Left kidney (tissue), 8 donors: ENCODE results near the gene CGB3. TPM values are rescaled to one million over a fixed set of nuclear protein-coding genes. Genes with fewer than 3 reads are reported as not detected.
"Not testable (repeated sequence)": the region's sequence is repeated elsewhere in the genome, so short reads cannot be mapped to it uniquely, and the experiment has no call there.

ENCODE experiments used
- DNase-seq: peaks from one replicate; pipeline ENCODE4 v3.0.0-alpha.2; 2013
- long read RNA-seq, 8 donors: transcript quantifications; one replicate each; lab custom pipeline, GENCODE V29; 2026
- polyA plus RNA-seq: library from polyadenylated mRNA; unstranded; fragments of 120-200 nt; gene quantifications from one replicate; pipeline ENCODE4 v1.2.1, GENCODE V29; 2013; ENCODE audit not compliant: insufficient read length

Gene CGB3
- polyA plus RNA-seq, result not detected
- long read RNA-seq, donor 1, result 0 reads
- long read RNA-seq, donor 2, result 0 reads
- long read RNA-seq, donor 3, result 0 reads
- long read RNA-seq, donor 4, result 0 reads
- long read RNA-seq, donor 5, result 0 reads
- long read RNA-seq, donor 6, result 0 reads
- long read RNA-seq, donor 7, result 0 reads
- long read RNA-seq, donor 8, result 0 reads

DNA sequence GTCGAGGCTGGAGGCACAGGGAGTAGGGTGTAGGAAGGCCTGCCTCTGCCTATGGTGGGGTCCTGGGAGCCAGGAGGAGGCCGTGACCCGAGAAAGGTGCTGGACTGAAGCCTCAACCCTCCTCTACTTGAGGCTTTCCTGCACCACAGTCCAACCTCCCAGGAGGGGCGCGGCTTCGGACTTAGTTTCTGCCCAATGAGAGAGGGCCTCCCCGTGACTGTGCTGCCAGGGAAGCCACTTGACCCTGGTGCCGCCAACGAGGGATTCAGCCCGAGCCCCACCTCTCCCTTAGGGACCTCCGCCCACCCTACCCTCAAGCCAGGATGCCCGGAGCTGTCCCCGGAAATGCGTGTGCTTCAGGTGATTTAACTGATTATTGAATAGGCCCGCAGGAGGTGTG is at the start of gene CGB3:
TSS of gene CGB3 (minus strand) at position 101 of the 400 bp plus-strand sequence. CDS start 362 bp downstream, outside the sequence.
- DNase-seq, result not testable (repeated sequence)

DNA sequence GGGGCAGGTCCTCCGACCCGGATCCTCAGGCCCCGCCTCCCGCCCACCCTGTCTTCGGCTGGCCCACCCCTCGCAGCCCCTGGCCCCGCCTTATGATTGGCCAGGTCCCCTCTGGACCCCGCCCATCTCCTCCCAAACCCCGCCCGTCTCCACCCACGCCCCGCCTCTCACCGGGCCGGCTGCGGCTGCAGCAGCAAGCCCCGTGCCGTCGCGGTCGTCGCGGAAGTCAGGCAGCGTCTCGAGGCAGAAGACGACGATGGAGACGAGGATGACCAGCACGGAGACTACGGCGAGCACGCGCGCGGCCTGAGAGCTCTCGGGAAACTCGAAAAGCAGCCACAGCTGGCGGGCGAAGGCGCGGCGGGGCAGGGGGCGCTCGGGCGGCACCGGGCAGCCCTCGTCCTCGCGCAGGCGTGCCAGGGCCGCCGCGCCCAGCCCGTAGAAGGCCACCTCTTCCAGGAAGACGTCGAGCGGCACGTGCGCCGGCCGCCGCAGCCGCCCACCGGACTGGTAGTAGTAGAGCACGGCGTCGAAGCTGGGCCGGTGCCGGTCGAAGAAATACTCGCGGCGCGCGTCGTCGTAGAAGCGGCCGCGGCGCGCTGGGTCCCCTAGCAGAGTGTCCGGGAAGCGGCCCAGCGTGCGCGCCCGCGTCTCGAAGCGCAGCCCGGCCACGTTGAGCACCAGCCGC is 47.9 kb upstream of the CGB3 start:
- DNase-seq, result no peak

DNA sequence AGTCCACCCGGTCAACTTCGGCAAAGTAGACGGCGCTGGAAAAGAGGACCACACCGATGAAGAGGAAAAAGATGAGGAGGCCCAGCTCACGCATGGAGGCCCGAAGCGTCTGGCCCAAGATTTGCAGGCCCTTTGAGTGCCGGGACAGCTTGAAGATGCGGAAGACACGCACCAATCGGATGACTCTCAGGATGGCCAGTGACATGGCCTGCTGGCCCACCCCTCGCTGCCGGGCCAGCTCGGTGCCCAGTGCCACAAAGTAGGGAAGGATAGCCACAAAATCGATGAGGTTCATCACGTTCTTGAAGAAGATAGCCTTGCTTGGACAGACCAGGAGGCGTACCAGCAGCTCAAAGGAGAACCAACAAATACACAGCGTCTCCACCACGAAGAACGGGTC is 46.3 kb upstream of the CGB3 start:
- no peak for DNase-seq

GRCh38 chr19:49069026-49069425 is 44.9 kb upstream of the CGB3 start:
- DNase-seq, result no peak

DNA sequence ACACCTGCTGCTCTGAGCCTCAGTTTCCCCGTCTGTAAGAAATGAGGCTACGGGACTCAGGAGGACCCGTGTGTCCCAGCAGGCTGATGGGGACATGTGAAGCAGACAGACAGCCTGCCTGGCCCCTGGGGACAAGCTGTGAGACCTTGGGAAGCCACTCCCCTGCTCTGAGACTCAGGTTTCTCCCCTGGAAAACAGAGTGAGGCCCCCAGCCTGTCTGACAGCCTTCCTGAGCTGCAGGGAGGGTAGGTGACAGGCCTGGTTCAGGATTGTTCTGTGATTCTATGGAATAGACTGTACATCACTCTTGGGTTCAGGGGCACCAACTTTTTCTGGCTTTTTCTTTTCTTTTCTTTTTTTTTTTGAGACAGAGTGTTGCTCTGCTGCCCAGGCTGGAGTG is 43.4 kb upstream of the CGB3 start:
- no peak for DNase-seq

- no peak for DNase-seq
Observed at GRCh38 chr19:49065905-49066512, 41.9 kb upstream of the CGB3 start.

DNA sequence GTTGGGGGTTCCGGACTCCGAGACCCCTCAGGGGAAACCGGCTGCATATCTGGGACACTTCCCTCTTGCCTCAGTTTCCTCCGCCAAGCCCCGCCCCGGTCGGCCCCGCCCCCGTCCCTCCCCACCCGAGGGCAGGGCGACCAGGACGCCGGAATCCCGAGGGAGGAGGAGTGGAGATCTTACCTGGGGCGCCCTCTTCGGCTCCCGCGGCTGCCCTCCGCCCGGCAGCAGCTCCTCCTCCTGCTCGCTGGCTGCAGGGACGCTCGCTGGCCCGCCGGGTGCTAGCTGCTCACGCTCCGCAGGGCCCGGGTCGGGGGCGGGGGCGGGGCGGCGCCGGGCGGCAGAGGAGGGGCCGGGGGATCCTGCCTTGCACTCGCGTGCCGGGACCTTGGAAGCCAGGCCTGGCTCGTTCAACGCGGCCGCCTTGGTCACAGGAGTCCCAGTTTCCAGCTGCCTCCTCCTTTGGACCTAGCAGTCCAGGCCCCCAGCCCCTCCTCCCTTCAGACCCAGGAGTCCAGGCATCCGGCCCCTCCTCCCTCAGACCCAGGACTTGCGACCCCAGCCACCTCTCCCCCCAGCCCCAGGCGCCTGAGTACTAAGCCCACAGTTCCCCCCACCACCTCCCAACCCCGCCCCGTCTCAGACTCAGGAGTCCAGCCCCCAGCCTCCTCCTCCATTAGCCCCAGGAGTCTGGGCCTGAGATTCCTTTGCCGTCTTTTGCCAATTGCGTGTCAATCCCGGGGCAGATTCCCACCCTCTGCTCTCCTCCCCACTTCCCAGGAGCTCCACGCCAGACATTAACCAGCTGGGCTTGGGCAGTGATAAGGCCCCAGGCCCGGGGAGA is 40.9 kb upstream of the CGB3 start, which contains the start of gene NTF4:
TSS of gene NTF4 (minus strand) at position 51 of the 844 bp plus-strand sequence. CDS start 2,821 bp downstream, outside the sequence.
- DNase-seq, result peak; percentile 68

DNA sequence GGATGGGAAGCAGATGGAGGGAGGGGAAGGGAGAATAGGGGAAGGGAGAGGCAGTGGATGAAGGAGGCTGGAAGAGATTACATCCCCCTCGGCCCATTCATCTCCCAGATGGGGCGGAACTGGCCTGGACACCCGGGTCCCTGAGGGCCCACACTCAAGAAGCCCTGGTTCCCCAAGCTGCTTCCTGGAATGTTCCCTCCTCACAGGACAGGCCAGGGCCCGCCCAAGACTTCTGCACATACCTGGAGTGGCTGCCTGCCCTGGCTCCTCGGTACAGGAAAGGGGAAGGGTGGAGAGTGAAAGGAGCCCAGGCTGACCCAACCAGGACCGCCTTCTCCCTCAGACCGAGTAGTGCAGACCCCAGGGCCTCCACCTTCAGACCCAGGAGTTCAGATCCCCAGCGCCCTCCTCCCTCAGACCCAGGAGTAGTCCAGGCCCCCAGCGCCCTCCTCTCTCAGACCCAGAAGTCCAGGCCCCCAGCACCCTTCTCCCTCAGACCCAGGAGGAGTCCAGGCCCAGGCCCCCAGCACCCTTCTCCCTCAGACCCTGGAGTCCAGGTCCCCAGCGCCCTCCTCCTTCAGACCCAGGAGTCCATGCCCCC is 40.0 kb upstream of the CGB3 start:
- no peak for DNase-seq

DNA sequence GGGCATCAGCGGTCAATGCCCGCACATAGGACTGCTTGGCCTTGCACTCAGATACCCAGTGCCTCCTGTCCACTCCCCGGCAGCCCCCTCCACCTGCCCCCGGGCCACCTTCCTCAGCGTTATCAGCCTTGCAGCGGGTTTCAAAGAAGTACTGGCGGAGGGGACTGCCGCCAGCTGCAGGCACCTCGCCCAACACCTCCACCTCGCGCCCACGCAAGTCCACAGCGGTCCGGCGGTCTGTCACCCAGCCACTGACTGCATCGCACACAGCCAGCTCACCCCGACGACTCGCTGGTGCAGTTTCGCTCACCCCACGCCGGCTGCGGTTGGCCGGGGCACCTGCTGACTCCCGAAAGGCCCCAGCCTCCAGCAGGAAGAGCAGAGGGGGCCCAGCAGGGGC is 37.3 kb upstream of the CGB3 start:
- no peak for DNase-seq

- no peak for DNase-seq
Observed at GRCh38 chr19:49061000-49061399, 36.9 kb upstream of the CGB3 start.

- no peak for DNase-seq
Observed at GRCh38 chr19:49059053-49059452, 34.9 kb upstream of the CGB3 start.

GRCh38 chr19:49058562-49058961 is 34.4 kb upstream of the CGB3 start:
- no peak for DNase-seq

GRCh38 chr19:49057636-49058234 is 33.6 kb upstream of the CGB3 start, which contains the start of gene CGB7:
CGB7 (minus strand) TSS chr19:49057749; CDS start chr19:49055375, 2,374 bp downstream.
- DNase-seq, result peak; percentile 66

DNA sequence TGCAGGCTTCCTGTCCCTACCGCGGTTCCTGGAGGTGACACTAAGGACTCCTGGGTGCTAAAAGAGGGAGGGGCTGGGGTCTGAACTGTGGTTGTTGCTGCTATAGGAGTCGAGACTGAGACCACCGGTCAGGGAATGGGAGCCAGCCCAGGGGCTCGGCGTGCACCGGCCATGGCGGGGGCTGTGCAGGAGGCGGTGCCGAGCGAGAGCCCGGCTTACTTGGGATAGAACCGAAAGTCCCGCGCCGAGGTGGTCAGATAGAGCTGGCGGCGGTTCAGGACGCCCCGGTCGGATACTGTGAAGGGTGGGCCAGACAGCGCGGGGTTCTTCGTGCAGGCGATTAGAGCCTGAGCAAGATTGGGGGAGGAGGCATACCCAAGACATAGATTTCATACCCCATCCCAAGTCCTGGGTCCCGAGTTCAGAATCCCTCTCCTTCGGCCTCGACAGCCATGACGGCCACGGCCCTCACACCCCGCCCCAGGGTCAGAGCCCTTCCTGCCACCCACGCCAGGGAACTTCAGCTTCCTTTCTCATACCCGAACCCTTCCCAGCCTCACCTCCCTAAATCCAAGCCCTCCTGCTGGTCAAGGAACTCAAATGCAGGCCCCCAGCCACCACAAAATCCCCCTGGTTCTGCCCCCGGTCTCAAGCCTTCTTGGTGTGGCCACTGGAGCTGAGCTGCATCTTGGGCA is 32.9 kb upstream of the CGB3 start:
- not testable (repeated sequence) for DNase-seq

DNA sequence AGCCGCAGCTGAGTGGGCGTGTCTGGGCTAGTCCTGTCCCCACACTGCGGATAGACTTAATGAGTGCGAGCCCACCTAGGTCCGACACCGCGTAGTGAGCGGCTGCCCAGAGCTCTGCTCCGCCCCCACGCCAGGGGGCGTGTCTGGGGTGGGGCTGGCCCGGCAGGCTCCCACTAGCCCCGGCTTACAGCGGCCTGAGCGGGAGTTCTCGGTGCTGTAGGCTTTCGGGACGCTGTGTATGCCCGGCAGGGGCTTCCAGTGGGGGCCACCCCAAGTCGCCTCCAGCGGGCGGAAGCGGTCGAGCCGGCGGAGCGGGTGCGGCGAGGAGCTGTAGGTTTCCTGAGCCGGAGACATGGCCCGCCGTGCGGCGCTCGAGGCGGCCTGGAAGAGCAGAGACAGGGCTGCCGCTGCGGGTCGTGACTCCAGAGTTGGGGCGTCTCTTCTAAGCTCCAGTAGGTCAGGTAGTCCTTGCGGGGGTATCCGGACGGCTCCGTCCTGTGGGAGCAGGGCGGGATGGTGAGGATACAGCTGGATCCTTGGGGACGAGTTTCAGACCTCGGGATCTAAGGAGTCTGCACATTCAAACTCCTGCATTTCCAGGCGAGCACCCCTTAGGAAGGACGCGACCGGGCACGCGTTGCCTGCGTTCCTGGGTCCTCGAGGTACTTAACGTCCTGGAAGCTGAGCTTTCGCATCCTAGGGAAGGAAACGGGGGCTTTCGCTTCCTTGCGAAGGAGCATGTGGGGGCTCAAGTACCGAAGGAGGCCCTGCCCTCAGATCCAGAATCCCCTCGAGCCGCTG is 32.2 kb upstream of the CGB3 start:
- DNase-seq, result no peak

GRCh38 chr19:49050376-49051033 is 26.4 kb upstream of the CGB3 start:
- not testable (repeated sequence) for DNase-seq

GRCh38 chr19:49049834-49050233 is 25.7 kb upstream of the CGB3 start:
- DNase-seq, result not testable (repeated sequence)

DNA sequence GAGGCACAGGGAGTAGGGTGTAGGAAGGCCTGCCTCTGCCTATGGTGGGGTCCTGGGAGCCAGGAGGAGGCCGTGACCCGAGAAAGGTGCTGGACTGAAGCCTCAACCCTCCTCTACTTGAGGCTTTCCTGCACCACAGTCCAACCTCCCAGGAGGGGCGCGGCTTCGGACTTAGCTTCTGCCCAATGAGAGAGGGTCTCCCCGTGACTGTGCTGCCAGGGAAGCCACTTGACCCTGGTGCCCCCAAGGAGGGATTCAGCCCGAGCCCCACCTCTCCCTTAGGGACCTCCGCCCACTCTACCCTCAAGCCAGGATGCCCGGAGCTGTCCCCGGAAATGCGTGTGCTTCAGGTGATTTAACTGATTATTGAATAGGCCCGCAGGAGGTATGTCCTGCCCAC is 24.9 kb upstream of the CGB3 start, which contains the start of gene CGB8:
TSS of gene CGB8 (minus strand) at position 101 of the 400 bp plus-strand sequence. CDS start 372 bp downstream, outside the sequence.
- not testable (repeated sequence) for DNase-seq

DNA sequence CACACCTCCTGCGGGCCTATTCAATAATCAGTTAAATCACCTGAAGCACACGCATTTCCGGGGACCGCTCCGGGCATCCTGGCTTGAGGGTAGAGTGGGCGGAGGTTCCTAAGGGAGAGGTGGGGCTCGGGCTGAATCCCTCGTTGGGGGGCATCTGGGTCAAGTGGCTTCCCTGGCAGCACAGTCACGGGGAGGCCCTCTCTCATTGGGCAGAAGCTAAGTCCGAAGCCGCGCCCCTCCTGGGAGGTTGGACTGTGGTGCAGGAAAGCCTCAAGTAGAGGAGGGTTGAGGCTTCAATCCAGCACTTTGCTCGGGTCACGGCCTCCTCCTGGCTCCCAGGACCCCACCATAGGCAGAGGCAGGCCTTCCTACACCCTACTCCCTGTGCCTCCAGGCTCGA is 19.4 kb upstream of the CGB3 start, which contains the start of gene CGB5:
TSS of gene CGB5 (plus strand) at position 301 of the 400 bp plus-strand sequence. CDS start 362 bp downstream, outside the sequence.
- not testable (repeated sequence) for DNase-seq
